GM12878 (cell line): Measurements from ENCODE around the gene ALCAM. TPM values are rescaled to one million over a fixed set of nuclear protein-coding genes. Genes with fewer than 3 reads are reported as not detected.
A peak's percentile ranks its signal among the peaks of the same experiment; 100 is the strongest.

Experiments used
- ATAC-seq: fragments of 200-7000 bp; cut with Tn5 transposase; 3 replicates; pipeline ENCODE4 v1.9.1; 2020; ENCODE audit warnings: mild to moderate bottlenecking, moderate library complexity
- BruUV-seq: library from RNA; stranded (reverse); fragments of 400-500 nt; replicated peaks from 2 replicates; lab custom pipeline; 2021; lab: Mats Ljungman, UMichigan
- CTCF ChIA-PET: fragments of 300-600 bp; sonication (Branson Sonifier 250); formaldehyde crosslinking; extraction: SDS; loops from one replicate; lab custom pipeline; 2021; ENCODE audit warnings: inconsistent platforms; lab: Yijun Ruan, JAX
- POLR2A ChIA-PET: fragments of 350-600 bp; formaldehyde crosslinking; extraction: SDS; loops from one replicate; lab custom pipeline; 2021; ENCODE audit warnings: inconsistent platforms; lab: Charles Lee
- RAD21 ChIA-PET: fragments of 300-600 bp; sonication (Branson Sonifier 250); formaldehyde crosslinking; loops from one replicate; lab custom pipeline; 2023; ENCODE audit warnings: antibody characterized with exemption; ENCODE audit not compliant: unreplicated experiment; lab: Charles Lee
- SMC1A ChIA-PET: fragments of 300-600 bp; sonication (Branson Sonifier 250); formaldehyde crosslinking; loops from one replicate; lab custom pipeline; 2023; ENCODE audit not compliant: unreplicated experiment, uncharacterized antibody; lab: Charles Lee
- DNase-seq: peaks from one replicate; pipeline ENCODE4 v3.0.0-alpha.2; 2011; ENCODE audit warnings: low read depth, low spot score
- FAIRE-seq: peaks from 3 replicates; lab custom pipeline; 2011; peaks lifted over from hg19 to GRCh38; lab: Jason Lieb, UNC
- H2AFZ ChIP-seq: 2 replicates; pipeline ENCODE4 v1.6.0; 2011; ENCODE audit warnings: low read depth, low read length, control low read depth; ENCODE audit not compliant: control insufficient read depth
- H3K27ac ChIP-seq: 2 replicates; pipeline ENCODE4 v1.5.1; 2011; ENCODE audit warnings: control low read depth; ENCODE audit not compliant: control insufficient read depth, insufficient read depth
- H3K27me3 ChIP-seq, 2 experiments: replicated peaks in 1 of 2; 2 replicates each; pipeline versions ENCODE4 v1.6.0 to v1.6.1; 2011; ENCODE audit warnings: low read length in 1 of 2; ENCODE audit not compliant: control insufficient read depth in 2 of 2, insufficient read depth in 2 of 2
- H3K36me3 ChIP-seq, 2 experiments: 2 replicates each; pipeline ENCODE4 v1.5.1; 2011; ENCODE audit warnings: low read length in 1 of 2; ENCODE audit not compliant: control insufficient read depth in 2 of 2, insufficient read depth in 2 of 2
- H3K4me1 ChIP-seq: 2 replicates; pipeline ENCODE4 v1.6.1; 2011; ENCODE audit warnings: mild to moderate bottlenecking, low read length, moderate library complexity, mixed read lengths; ENCODE audit not compliant: control insufficient read depth, insufficient read depth
- H3K4me2 ChIP-seq: 2 replicates; pipeline ENCODE4 v1.6.0; 2011; ENCODE audit warnings: control low read depth; ENCODE audit not compliant: control insufficient read depth, insufficient read depth
- H3K4me3 ChIP-seq: fragments of 200-600 bp; sonication (generic); 2 replicates; pipeline ENCODE4 v1.5.1; 2016
- H3K79me2 ChIP-seq: 2 replicates; pipeline ENCODE4 v1.6.0; 2011; ENCODE audit warnings: low read length; ENCODE audit not compliant: control insufficient read depth, insufficient read depth
- H3K9ac ChIP-seq: 2 replicates; pipeline ENCODE4 v1.8.0; 2011; ENCODE audit warnings: low read length, control low read depth, mixed read lengths; ENCODE audit not compliant: control insufficient read depth, insufficient read depth
- H3K9me3 ChIP-seq: replicated peaks from 3 replicates; pipeline ENCODE4 v1.5.1; 2011; ENCODE audit warnings: mild to moderate bottlenecking, low read length; ENCODE audit not compliant: control insufficient read depth, insufficient read depth
- H4K20me1 ChIP-seq: 2 replicates; pipeline ENCODE4 v1.6.0; 2011; ENCODE audit not compliant: control insufficient read depth, insufficient read depth
- ATF7 ChIP-seq: fragments of 450-650 bp; IDR thresholded peaks from 2 replicates; pipeline ENCODE4 v1.6.1; 2016; ENCODE audit warnings: low read depth, mild to moderate bottlenecking
- MLLT1 ChIP-seq: fragments of 450-650 bp; IDR thresholded peaks from 2 replicates; pipeline ENCODE4 v1.6.1; 2016; ENCODE audit warnings: mild to moderate bottlenecking
- RUNX3 ChIP-seq: IDR thresholded peaks from 2 replicates; pipeline ENCODE4 v1.6.1; 2012; ENCODE audit warnings: low read length, inconsistent platforms
- ZBTB33 ChIP-seq: fragments of 450-650 bp; IDR thresholded peaks from 2 replicates; pipeline ENCODE4 v1.6.1; 2017; ENCODE audit warnings: mild to moderate bottlenecking
- WGBS: methylation state at CpG from one replicate; pipeline ENCODE4 v1.1.6; 2016; ENCODE audit warnings: low lambda C conversion rate; ENCODE audit not compliant: insufficient replicate concordance, insufficient coverage; ENCODE audit errors: missing lambda C conversion rate; 5-methylcytosine and 5-hydroxymethylcytosine counted together
- in situ Hi-C: fragments of 300-500 bp; cut with MboI; formaldehyde crosslinking; loops from 9 replicates; pipeline ENCODE4 v1.14.3; 2018; ENCODE audit warnings: mixed read lengths
- intact Hi-C: fragments of 100-400 bp; cut with micrococcal nuclease; formaldehyde crosslinking; loops from one replicate; pipeline ENCODE4 v1.14.2; 2022; ENCODE audit not compliant: unreplicated experiment
- polyA plus RNA-seq, 11 experiments: library from polyadenylated mRNA; depleted of rRNA in 4 of 11; unstranded in 6 of 11; stranded (reverse) in 5 of 11; fragments of >200 nt; fragmentation: Nextera tagmentation in 4 of 11; fragmentation: Illumina TruSeq in 1 of 11; extraction: Ambion mirVana in 4 of 11; extraction: Trizol in 1 of 11; gene quantifications; 1 replicate in 1 of 11; 2 replicates in 10 of 11; pipeline versions ENCODE4 v1.2.1 to v1.2.3, GENCODE V29; 2011 to 2016; ENCODE audit warnings: inconsistent platforms in 2 of 11, missing spikeins in 2 of 11, low read depth in 1 of 11
- total RNA-seq, 4 experiments: library from RNA; depleted of rRNA in 3 of 4; stranded (reverse); fragments of >200 nt in 3 of 4; fragmentation: Illumina TruSeq in 1 of 4; extraction: Trizol in 1 of 4; gene quantifications; 2 replicates each; pipeline versions ENCODE4 v1.2.1 to v1.2.3, GENCODE V29; 2013 to 2021

The ALCAM gene
- total and polyA plus RNA-seq, 10 of the 15 experiments (the other 5 are each of a cell fraction or from before 2014, with no cell fraction given) = 12.2 to 54.2 (median 32.6) TPM

GRCh38 chr3:105459566-105460290, 93.0 kb downstream of the ALCAM start:
- FAIRE-seq = no peak
- H4K20me1 ChIP-seq = no peaks in the 10 kb centered on the region
- WGBS = 65% methylated on average over 3 of the region's 3 CpGs

More at GRCh38 chr3:105459566-105460290, 93.0 kb downstream of the ALCAM start:
- Histone ChIP-seq H3K4me1 (no peaks in the 10 kb centered on the region), H3K4me3 (no peak overlapping the region), H3K27ac (no peak overlapping the region), H2AFZ (no peak overlapping the region), H3K27me3 (no peaks in the 10 kb centered on the region), H3K4me2 (no peak overlapping the region), H3K79me2 (no peaks in the 10 kb centered on the region), H3K9me3 (no peaks in the 10 kb centered on the region)
- ATAC-seq (no peak), DNase-seq (no peak)
- ChIA-PET POLR2A (interaction anchor here (1.5 kb wide), 1 partner anchor 11 kb away, joined by 4 read pairs; no protein-coding TSS in a partner anchor), CTCF (no interaction called here), SMC1A (no interaction called here)
- intact Hi-C loops = no loop called here
- BruUV-seq = no TSS peak
- TF ChIP-seq ZBTB33 (no peak), MLLT1 (no peak), ATF7 (peak; percentile 65; the same call in 1 of the 2 replicates), RUNX3 (peak; percentile 19; the same call in 1 of the 2 replicates)
- TF ChIP-seq, all 136 proteins: peak for 2
- peaks cover 0 to 1% of the 10 kb centered on the region in 2 experiments; a peak in 1 of 4 replicates for H3K36me3 ChIP-seq
- H3K9ac ChIP-seq = no peak overlapping the region
- in situ Hi-C loops = no loop called here
- RAD21 ChIA-PET = no interaction called here
